H1 (cell line): ENCODE data around the gene NTRK1. TPM values are rescaled to one million over a fixed set of nuclear protein-coding genes. Genes with fewer than 3 reads are reported as not detected.

ENCODE experiments used
- CTCF ChIA-PET: fragments of 300-600 bp; sonication (Branson Sonifier 250); formaldehyde crosslinking; loops from one replicate; lab custom pipeline; 2021; ENCODE audit not compliant: partially characterized antibody; lab: Charles Lee
- POLR2A ChIA-PET: fragments of 300-600 bp; sonication (Branson Sonifier 250); formaldehyde crosslinking; loops from one replicate; lab custom pipeline; 2021; ENCODE audit warnings: inconsistent platforms; ENCODE audit not compliant: partially characterized antibody; lab: Charles Lee
- DNase-seq, 2 experiments: peaks; one replicate each; pipeline versions ENCODE4 v3.0.0 to v3.0.0-alpha.2; 2010 to 2022; ENCODE audit warnings: low spot score in 2 of 2, low read depth in 1 of 2, mixed read lengths in 1 of 2
- FAIRE-seq: peaks from 2 replicates; lab custom pipeline; 2011; peaks lifted over from hg19 to GRCh38; lab: Jason Lieb, UNC
- H2AFZ ChIP-seq: 2 replicates; pipeline ENCODE4 v1.8.1; 2012; ENCODE audit warnings: low read length, inconsistent platforms
- H2AK5ac ChIP-seq: 2 replicates; pipeline ENCODE4 v1.6.1; 2013; ENCODE audit warnings: low read depth, low read length
- H2BK120ac ChIP-seq: replicated peaks from 2 replicates; pipeline ENCODE3; 2013; ENCODE audit warnings: low read depth, low read length, inconsistent platforms
- H2BK12ac ChIP-seq: 2 replicates; pipeline ENCODE4 v1.6.1; 2013; ENCODE audit warnings: low read depth, low read length
- H2BK15ac ChIP-seq: 2 replicates; pipeline ENCODE4 v1.6.1; 2013; ENCODE audit warnings: low read length
- H2BK20ac ChIP-seq: 2 replicates; pipeline ENCODE4 v1.6.1; 2013; ENCODE audit warnings: low read length
- H2BK5ac ChIP-seq: 2 replicates; pipeline ENCODE4 v1.6.1; 2013; ENCODE audit warnings: low read depth, low read length
- H3K14ac ChIP-seq: 2 replicates; pipeline ENCODE4 v1.6.1; 2013; ENCODE audit warnings: inconsistent platforms; ENCODE audit not compliant: insufficient read length
- H3K18ac ChIP-seq: 2 replicates; pipeline ENCODE4 v1.6.1; 2013; ENCODE audit warnings: low read length; ENCODE audit errors: extremely low read depth
- H3K23ac ChIP-seq: 2 replicates; pipeline ENCODE4 v1.6.1; 2013; ENCODE audit warnings: inconsistent platforms; ENCODE audit not compliant: insufficient read length
- H3K23me2 ChIP-seq: 2 replicates; pipeline ENCODE4 v1.6.1; 2013; ENCODE audit warnings: low read depth, low read length
- H3K27ac ChIP-seq: 2 replicates; pipeline ENCODE4 v1.6.1; 2011; ENCODE audit warnings: low read depth, low read length, inconsistent platforms
- H3K27me3 ChIP-seq, 4 experiments: replicated peaks in 1 of 4; 1 replicate in 1 of 4; 2 replicates in 3 of 4; pipeline versions ENCODE4 v1.6.1 to v1.8.1; 2011 to 2013; ENCODE audit warnings: low read length in 3 of 4, mild to moderate bottlenecking in 3 of 4, inconsistent platforms in 2 of 4, mixed read lengths in 2 of 4, moderate library complexity in 1 of 4; ENCODE audit not compliant: control insufficient read depth in 3 of 4, insufficient read depth in 3 of 4; ENCODE audit errors: extremely low read depth in 1 of 4
- H3K36me3 ChIP-seq, 4 experiments: 2 replicates each; pipeline versions ENCODE4 v1.6.1 to v1.8.1; 2011 to 2013; ENCODE audit warnings: mild to moderate bottlenecking in 4 of 4, low read length in 3 of 4, moderate library complexity in 2 of 4, control low read depth in 1 of 4, inconsistent platforms in 1 of 4; ENCODE audit not compliant: insufficient read depth in 4 of 4, control insufficient read depth in 2 of 4
- H3K4ac ChIP-seq: replicated peaks from 2 replicates; pipeline ENCODE3; 2013; ENCODE audit warnings: low read length, low read depth, mixed read lengths, inconsistent platforms; ENCODE audit not compliant: insufficient read length
- H3K4me1 ChIP-seq, 4 experiments: replicated peaks in 1 of 4; 1 replicate in 1 of 4; 2 replicates in 3 of 4; pipeline versions ENCODE4 v1.6.1 to v1.8.1; 2011 to 2013; ENCODE audit warnings: low read length in 3 of 4, inconsistent platforms in 2 of 4, mixed read lengths in 1 of 4; ENCODE audit not compliant: insufficient read depth in 4 of 4, control insufficient read depth in 3 of 4
- H3K4me2 ChIP-seq, 2 experiments: 2 replicates each; pipeline versions ENCODE4 v1.6.1 to v1.8.1; 2011 to 2013; ENCODE audit warnings: low read depth in 2 of 2, low read length in 2 of 2, control low read depth in 1 of 2, inconsistent platforms in 1 of 2, mild to moderate bottlenecking in 1 of 2; ENCODE audit not compliant: insufficient read depth in 1 of 2
- H3K4me3 ChIP-seq, 4 experiments: fragments of 200-600, 300-600 bp in 1 of 4; sonication (generic), shearing (Covaris generic), sonication (Bioruptor Twin) in 1 of 4; 2 replicates each; pipeline versions ENCODE4 v1.5.1 to v1.8.1; 2011 to 2016; ENCODE audit warnings: low read length in 4 of 4, low read depth in 3 of 4, control low read depth in 2 of 4, inconsistent platforms in 2 of 4, mild to moderate bottlenecking in 2 of 4, mixed read lengths in 1 of 4, moderate library complexity in 1 of 4; ENCODE audit not compliant: insufficient read depth in 2 of 4; ENCODE audit errors: extremely low read depth in 1 of 4
- H3K56ac ChIP-seq: replicated peaks from 2 replicates; pipeline ENCODE3; 2013; ENCODE audit warnings: low read depth, mild to moderate bottlenecking, mixed read lengths, low read length, inconsistent platforms; ENCODE audit not compliant: insufficient read length
- H3K79me1 ChIP-seq: 2 replicates; pipeline ENCODE4 v1.6.1; 2013; ENCODE audit warnings: low read depth, low read length, control low read depth
- H3K79me2 ChIP-seq, 2 experiments: 2 replicates each; pipeline versions ENCODE4 v1.6.1 to v1.8.1; 2012 to 2013; ENCODE audit warnings: low read length in 2 of 2, mild to moderate bottlenecking in 2 of 2, inconsistent platforms in 1 of 2; ENCODE audit not compliant: insufficient read depth in 2 of 2, control insufficient read depth in 1 of 2
- H3K9ac ChIP-seq, 4 experiments: replicated peaks in 1 of 4; 1 replicate in 1 of 4; 2 replicates in 3 of 4; pipeline versions ENCODE4 v1.6.1 to v1.8.1; 2011 to 2013; ENCODE audit warnings: low read depth in 3 of 4, low read length in 3 of 4, control low read depth in 2 of 4, mild to moderate bottlenecking in 2 of 4, moderate library complexity in 2 of 4, inconsistent platforms in 1 of 4; ENCODE audit errors: extremely low read depth in 1 of 4
- H3K9me3 ChIP-seq, 2 experiments: 2 replicates each; pipeline versions ENCODE4 v1.6.1 to v1.8.1; 2012 to 2013; ENCODE audit warnings: mild to moderate bottlenecking in 2 of 2, moderate library complexity in 2 of 2, control low read depth in 1 of 2, inconsistent platforms in 1 of 2, low read depth in 1 of 2, low read length in 1 of 2, mixed read lengths in 1 of 2; ENCODE audit not compliant: insufficient read depth in 2 of 2
- H4K20me1 ChIP-seq, 2 experiments: replicated peaks in 1 of 2; 2 replicates each; pipeline versions ENCODE3 to v1.8.1; 2011 to 2013; ENCODE audit warnings: inconsistent platforms in 2 of 2, low read length in 2 of 2, mild to moderate bottlenecking in 1 of 2; ENCODE audit not compliant: insufficient read depth in 2 of 2, control insufficient read depth in 1 of 2
- H4K5ac ChIP-seq: 2 replicates; pipeline ENCODE4 v1.6.1; 2013; ENCODE audit warnings: low read length, low read depth, mixed read lengths, inconsistent platforms; ENCODE audit not compliant: insufficient read length
- H4K8ac ChIP-seq: 2 replicates; pipeline ENCODE4 v1.8.0; 2013; ENCODE audit warnings: mild to moderate bottlenecking, moderate library complexity, low read length, inconsistent platforms; ENCODE audit not compliant: insufficient read depth; ENCODE audit errors: extremely low read depth
- H4K91ac ChIP-seq: replicated peaks from 2 replicates; pipeline ENCODE3; 2013; ENCODE audit warnings: low read length, mixed read lengths, inconsistent platforms; ENCODE audit not compliant: insufficient read length
- CBX8 ChIP-seq: fragments of 300-800, 300-1000 bp; sonication (generic); IDR thresholded peaks from 2 replicates; pipeline ENCODE4 v1.7.1; 2016; ENCODE audit warnings: low read depth, low read length, borderline replicate concordance
- EGR1 ChIP-seq: IDR thresholded peaks from 2 replicates; pipeline ENCODE4 v1.6.1; 2011; ENCODE audit warnings: low read depth, low read length, borderline replicate concordance
- RAD21 ChIP-seq, 2 experiments: IDR thresholded peaks in 1 of 2; conservative IDR thresholded peaks in 1 of 2; 2 replicates each; pipeline ENCODE4 v1.6.1; 2011; ENCODE audit warnings: low read depth in 2 of 2, low read length in 2 of 2, improper control_type of control experiment in 1 of 2, inconsistent platforms in 1 of 2, mild to moderate bottlenecking in 1 of 2, moderate library complexity in 1 of 2
- SAP30 ChIP-seq: fragments of 300-600 bp; sonication (generic); IDR thresholded peaks from 2 replicates; pipeline ENCODE4 v1.7.1; 2012; ENCODE audit warnings: low read length, moderate library complexity, mild to moderate bottlenecking, inconsistent platforms; ENCODE audit not compliant: insufficient read depth, insufficient replicate concordance
- SIN3A ChIP-seq, 2 experiments: IDR thresholded peaks in 1 of 2; conservative IDR thresholded peaks in 1 of 2; 2 replicates each; pipeline ENCODE4 v1.6.1; 2011 to 2012; ENCODE audit warnings: low read length in 2 of 2, improper control_type of control experiment in 1 of 2, low read depth in 1 of 2, mild to moderate bottlenecking in 1 of 2
- WGBS, 2 experiments: shearing (Covaris generic) in 1 of 2; methylation state at CpG; one replicate each; pipeline versions ENCODE4 v1.1.6 to v1.1.7; 2013 to 2015; ENCODE audit warnings: low lambda C conversion rate in 2 of 2, mixed read lengths in 2 of 2, inconsistent platforms in 1 of 2, low coverage in 1 of 2, missing lambda C conversion rate in 1 of 2; ENCODE audit not compliant: insufficient replicate concordance in 2 of 2, insufficient coverage in 1 of 2, insufficient read length in 1 of 2; ENCODE audit errors: extremely low coverage in 1 of 2, missing lambda C conversion rate in 1 of 2; 5-methylcytosine and 5-hydroxymethylcytosine counted together
- polyA plus RNA-seq, 7 experiments: library from polyadenylated mRNA; depleted of rRNA in 3 of 7; stranded (reverse) in 5 of 7; unstranded in 2 of 7; fragments of >200 nt in 5 of 7; fragments of 200-250 nt in 2 of 7; gene quantifications; 1 replicate in 5 of 7; 2 replicates in 1 of 7; 4 replicates in 1 of 7; pipeline versions ENCODE4 v1.2.1 to v1.2.3, GENCODE V29; 2011 to 2013; ENCODE audit warnings: missing spikeins in 2 of 7, mixed read lengths in 2 of 7
- total RNA-seq: library from RNA; stranded (reverse); fragmentation: NEBNext Ultra II Directional; extraction: Animal tissue kit (Norgen Biotek cat#: 25700); gene quantifications from 2 replicates; pipeline ENCODE4 v1.2.1, GENCODE V29; 2021

Gene NTRK1
- total and polyA plus RNA-seq, 2 of the 8 experiments (the other 6 are each of a cell fraction or from before 2014, with no cell fraction given), result 0.12 to 0.24 TPM

DNA sequence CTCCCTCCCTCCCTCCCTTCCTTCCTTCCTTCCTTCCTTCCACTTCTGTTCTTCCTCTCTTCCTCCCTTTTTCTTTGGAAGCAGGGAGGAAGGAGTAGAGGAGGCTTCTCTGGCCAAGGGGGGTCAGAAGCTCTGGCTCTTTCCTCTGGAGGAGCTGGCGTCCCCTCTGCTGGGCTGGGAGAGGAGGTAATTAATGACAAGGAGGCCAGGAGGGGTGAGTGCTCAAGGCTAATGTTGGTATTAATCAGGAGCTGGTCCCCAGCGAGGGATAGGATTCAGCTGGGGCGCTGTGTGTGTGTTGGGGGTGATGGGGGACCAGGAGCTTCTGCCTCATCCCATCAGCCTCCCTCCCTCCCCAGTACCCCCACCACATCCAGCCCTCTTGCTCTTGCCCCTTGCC, 26.7 kb downstream of the NTRK1 start:
- Histone ChIP-seq H2BK5ac (no peak overlapping the region), H3K27me3 (peaks cover 2 to 41% (median 36%) of the 10 kb centered on the region in 4 experiments), H3K23me2 (peaks cover 4% of the 10 kb centered on the region; the same call in 1 of the 2 replicates), H3K36me3 (no peaks in the 10 kb centered on the region), H3K4me2 (peak overlapping the region; percentile 46 to 54), H3K4me1 (peaks cover 8 to 37% (median 17%) of the 10 kb centered on the region in 4 experiments), H3K27ac (no peak overlapping the region), H4K5ac (no peak overlapping the region), H2AFZ (no peak overlapping the region), H4K8ac (no peak overlapping the region), H3K23ac (no peak overlapping the region), H3K14ac (no peak overlapping the region), H3K79me1 (no peaks in the 10 kb centered on the region), H2BK20ac (no peak overlapping the region), H3K18ac (0 out of 2 replicates have a peak overlapping the region, but pooled peaks have one; percentile 26), H3K9ac (no peak overlapping the region), H3K56ac (no peak overlapping the region), H2BK15ac (no peak overlapping the region), H3K9me3 (no peaks in the 10 kb centered on the region), H4K20me1 (no peaks in the 10 kb centered on the region), H2BK120ac (no peak overlapping the region), H4K91ac (no peak overlapping the region), H2BK12ac (0 out of 2 replicates have a peak overlapping the region, but pooled peaks have one; percentile 18), H3K4ac (no peak overlapping the region), H3K79me2 (no peaks in the 10 kb centered on the region), H2AK5ac (no peak overlapping the region), H3K4me3 (peak overlapping the region in 2 of 4 experiments; percentile 12 to 39; a peak in 3 of 8 replicates)
- FAIRE-seq, result no peak
- 21% methylated on average over 2 of the region's 3 CpGs; no CpG with 5 or more reads in 1 of the 2 experiments for WGBS, 2 experiments
- ChIA-PET POLR2A (interaction anchor here (0.6 to 2.0 kb wide), 11 partner anchors 10 to 194 kb away, joined by 3 to 10 read pairs (median 4); partner anchors contain the start of genes ISG20L2 and METTL25B), CTCF (interaction anchor here (0.6 to 31.4 kb wide), 17 partner anchors 10 to 344 kb away, joined by 3 to 719 read pairs (median 6); partner anchors contain the start of genes INSRR, LRRC71 and NTRK1)
- no peak for TF ChIP-seq EGR1
- TF ChIP-seq SIN3A (conservative IDR thresholded peaks at IDR 0.05 in 1 of 2, IDR thresholded peaks at IDR 0.05 in 1 of 2; ENCODE audit: low read depth in 1 of 2, low read length in 2 of 2), result no peak
- TF ChIP-seq RAD21 (IDR thresholded peaks at IDR 0.05 in 1 of 2, conservative IDR thresholded peaks at IDR 0.05 in 1 of 2; ENCODE audit: low read depth in 2 of 2, low read length in 2 of 2), result no peak
- TF ChIP-seq SAP30, result no peak
- TF ChIP-seq CBX8, result no peak
- no peak for DNase-seq
